ENCODE results near the gene GRIK1. TPM values are rescaled to one million over a fixed set of nuclear protein-coding genes. Genes with fewer than 3 reads are reported as not detected.

The GRIK1 gene
- total RNA-seq, 4 donors from 2014 or later, result 0.13 to 0.97 (median 0.38) TPM

GRCh38 chr21:29526545-29526944 lies 413.3 kb downstream of the GRIK1 start:
- WGBS, result 100% methylated on average over 2 of the region's 2 CpGs
- TF ChIP-seq, protein P1, sequence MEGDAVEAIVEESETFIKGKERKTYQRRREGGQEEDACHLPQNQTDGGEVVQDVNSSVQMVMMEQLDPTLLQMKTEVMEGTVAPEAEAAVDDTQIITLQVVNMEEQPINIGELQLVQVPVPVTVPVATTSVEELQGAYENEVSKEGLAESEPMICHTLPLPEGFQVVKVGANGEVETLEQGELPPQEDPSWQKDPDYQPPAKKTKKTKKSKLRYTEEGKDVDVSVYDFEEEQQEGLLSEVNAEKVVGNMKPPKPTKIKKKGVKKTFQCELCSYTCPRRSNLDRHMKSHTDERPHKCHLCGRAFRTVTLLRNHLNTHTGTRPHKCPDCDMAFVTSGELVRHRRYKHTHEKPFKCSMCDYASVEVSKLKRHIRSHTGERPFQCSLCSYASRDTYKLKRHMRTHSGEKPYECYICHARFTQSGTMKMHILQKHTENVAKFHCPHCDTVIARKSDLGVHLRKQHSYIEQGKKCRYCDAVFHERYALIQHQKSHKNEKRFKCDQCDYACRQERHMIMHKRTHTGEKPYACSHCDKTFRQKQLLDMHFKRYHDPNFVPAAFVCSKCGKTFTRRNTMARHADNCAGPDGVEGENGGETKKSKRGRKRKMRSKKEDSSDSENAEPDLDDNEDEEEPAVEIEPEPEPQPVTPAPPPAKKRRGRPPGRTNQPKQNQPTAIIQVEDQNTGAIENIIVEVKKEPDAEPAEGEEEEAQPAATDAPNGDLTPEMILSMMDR (IDR thresholded peaks at IDR 0.05), result no peak
- TF ChIP-seq POLR2AphosphoS5 (IDR thresholded peaks at IDR 0.05) (no peak), EP300 (IDR thresholded peaks at IDR 0.05) (no peak), POLR2A (IDR thresholded peaks at IDR 0.05) (no peak)
- DNase-seq (ENCODE audit: low spot score in 2 of 2), result no peak
- Histone ChIP-seq H3K27me3 (no peaks in the 10 kb centered on the region), H3K9me3 (peaks cover 8% of the 10 kb centered on the region), H3K27ac (no peak overlapping the region), H3K4me3 (no peak overlapping the region), H3K4me1 (peaks cover 10% of the 10 kb centered on the region), H3K36me3 (no peaks in the 10 kb centered on the region)

DNA sequence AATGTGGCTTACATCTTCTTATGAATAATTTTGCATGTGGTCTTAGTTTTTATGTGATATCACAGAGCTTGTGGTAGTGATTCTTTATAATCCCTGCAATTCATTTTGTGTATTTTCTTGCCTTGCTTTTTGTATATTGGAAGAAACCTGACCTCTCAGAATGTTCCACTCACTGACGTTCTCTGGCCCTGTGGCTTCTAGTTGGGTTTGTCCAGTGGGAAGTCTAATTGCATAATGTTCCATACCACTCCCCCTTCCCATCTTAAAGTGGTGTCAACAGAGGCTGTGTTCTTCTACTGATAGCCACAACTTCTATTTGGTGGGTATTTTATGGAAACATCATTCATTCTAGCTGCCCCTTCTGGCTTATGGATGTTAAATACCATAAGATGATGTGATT lies 415.7 kb downstream of the GRIK1 start:
- no peak overlapping the region for H3K4me3 ChIP-seq
- H3K4me1 ChIP-seq, result peaks cover 10% of the 10 kb centered on the region
- peaks cover 8% of the 10 kb centered on the region for H3K9me3 ChIP-seq
- no peak overlapping the region for H3K27ac ChIP-seq
- no peaks in the 10 kb centered on the region for H3K36me3 ChIP-seq
- TF ChIP-seq, protein P1 (IDR thresholded peaks at IDR 0.05), result no peak
- no peak for TF ChIP-seq POLR2A (IDR thresholded peaks at IDR 0.05)
- TF ChIP-seq EP300 (IDR thresholded peaks at IDR 0.05), result no peak
- TF ChIP-seq POLR2AphosphoS5 (IDR thresholded peaks at IDR 0.05), result no peak
- 71% methylated on average over 1 of the region's 1 CpG for WGBS
- no peak for DNase-seq (ENCODE audit: low spot score in 2 of 2)
- no peaks in the 10 kb centered on the region for H3K27me3 ChIP-seq

GRCh38 chr21:29523646-29524045 lies 416.1 kb downstream of the GRIK1 start:
- no peaks in the 10 kb centered on the region for H3K27me3 ChIP-seq
- DNase-seq (ENCODE audit: low spot score in 2 of 2), result no peak
- WGBS, result 48% methylated on average over 1 of the region's 1 CpG
- H3K27ac ChIP-seq, result no peak overlapping the region
- H3K4me3 ChIP-seq, result no peak overlapping the region
- H3K9me3 ChIP-seq, result peaks cover 8% of the 10 kb centered on the region
- peaks cover 10% of the 10 kb centered on the region for H3K4me1 ChIP-seq
- no peaks in the 10 kb centered on the region for H3K36me3 ChIP-seq
- TF ChIP-seq POLR2AphosphoS5 (IDR thresholded peaks at IDR 0.05) (no peak), EP300 (IDR thresholded peaks at IDR 0.05) (no peak), POLR2A (IDR thresholded peaks at IDR 0.05) (no peak)
- TF ChIP-seq, protein P1 (IDR thresholded peaks at IDR 0.05), result no peak

DNA sequence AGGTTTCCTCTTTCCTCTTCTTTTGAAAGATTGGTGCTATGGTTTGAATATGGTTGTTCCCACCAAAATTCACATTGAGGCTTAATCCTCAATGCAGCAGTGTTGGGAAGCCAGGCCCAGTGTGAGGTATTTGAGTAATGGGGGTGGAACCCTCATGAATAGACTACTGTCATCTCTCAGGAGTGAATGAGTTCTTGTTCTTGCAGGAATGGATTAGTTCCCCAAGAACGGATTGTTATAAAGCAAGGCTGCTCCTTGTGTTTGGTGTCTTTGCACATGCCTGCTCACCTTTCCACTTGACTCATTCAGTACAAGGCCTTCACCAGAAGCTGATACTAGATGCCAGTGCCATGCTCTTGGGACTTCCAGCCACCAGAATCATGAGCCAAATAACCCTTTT lies 417.9 kb downstream of the GRIK1 start:
- TF ChIP-seq, protein P1 (IDR thresholded peaks at IDR 0.05), result no peak
- TF ChIP-seq POLR2AphosphoS5 (IDR thresholded peaks at IDR 0.05) (no peak), POLR2A (IDR thresholded peaks at IDR 0.05) (no peak), EP300 (IDR thresholded peaks at IDR 0.05) (no peak)
- Histone ChIP-seq H3K27ac (no peak overlapping the region), H3K9me3 (peaks cover 8% of the 10 kb centered on the region), H3K4me3 (no peak overlapping the region), H3K4me1 (peaks cover 10% of the 10 kb centered on the region), H3K27me3 (no peaks in the 10 kb centered on the region), H3K36me3 (no peaks in the 10 kb centered on the region)
- DNase-seq (ENCODE audit: low spot score in 2 of 2), result no peak
- 67% methylated on average over 1 of the region's 1 CpG for WGBS

GRCh38 chr21:29520171-29520570 lies 419.6 kb downstream of the GRIK1 start:
- WGBS, result 70% methylated on average over 3 of the region's 3 CpGs
- H3K27me3 ChIP-seq, result no peaks in the 10 kb centered on the region
- DNase-seq (ENCODE audit: low spot score in 2 of 2), result no peak
- TF ChIP-seq POLR2A (IDR thresholded peaks at IDR 0.05) (no peak), EP300 (IDR thresholded peaks at IDR 0.05) (no peak), POLR2AphosphoS5 (IDR thresholded peaks at IDR 0.05) (no peak)
- TF ChIP-seq, protein P1 (IDR thresholded peaks at IDR 0.05), result no peak
- no peak overlapping the region for H3K4me3 ChIP-seq
- peaks cover 10% of the 10 kb centered on the region for H3K4me1 ChIP-seq
- H3K9me3 ChIP-seq, result no peaks in the 10 kb centered on the region
- H3K27ac ChIP-seq, result no peak overlapping the region
- H3K36me3 ChIP-seq, result no peaks in the 10 kb centered on the region

Data from suprapubic skin (tissue), 4 donors.